Left lobe of liver (tissue), 2 donors: ENCODE results near the gene TRIM45. TPM values are rescaled to one million over a fixed set of nuclear protein-coding genes. Genes with fewer than 3 reads are reported as not detected.
A peak's percentile ranks its signal among the peaks of the same experiment; 100 is the strongest.
"Not testable (repeated sequence)": the region's sequence is repeated elsewhere in the genome, so short reads cannot be mapped to it uniquely, and the experiment has no call there.

ENCODE experiments used
- ATAC-seq: fragments of 200-7000 bp; cut with Tn5 transposase; one replicate; pipeline ENCODE4 v1.9.1; 2020; ENCODE audit warnings: mild to moderate bottlenecking, moderate library complexity
- DNase-seq: peaks from one replicate; pipeline ENCODE4 v3.0.0-alpha.2; 2020; ENCODE audit warnings: low spot score
- total RNA-seq: library from RNA; stranded (reverse); gene quantifications from one replicate; pipeline ENCODE4 v1.2.1, GENCODE V29; 2021
- donor health status: DM: no; HTN: no; CAD: no; lungs with moderate emphysema.
- donor health status: DM: no; HTN: yes; CAD: no.

The TRIM45 gene
- total RNA-seq, 1 donor from 2014 or later = 0.73 TPM

DNA sequence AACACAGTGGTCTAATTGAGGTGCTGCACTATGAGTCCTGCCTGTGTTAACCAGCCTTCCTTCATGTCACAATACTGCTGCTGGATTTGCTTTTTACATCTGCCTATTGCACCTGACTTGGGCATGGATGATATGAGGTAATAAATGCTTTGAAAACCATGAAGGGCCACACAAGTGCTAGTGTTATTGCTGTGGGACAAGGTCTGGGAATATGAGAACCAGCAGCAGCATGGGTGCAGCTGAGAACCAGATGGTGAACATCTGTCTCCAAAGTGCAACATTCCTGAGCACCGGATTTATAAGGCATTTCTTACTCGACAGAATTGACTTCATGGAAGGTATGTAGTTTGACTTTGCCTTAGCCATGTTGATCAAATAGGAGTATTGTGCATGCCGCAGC lies 16.6 kb downstream of the TRIM45 start:
- DNase-seq = no peak
- ATAC-seq = no peak

DNA sequence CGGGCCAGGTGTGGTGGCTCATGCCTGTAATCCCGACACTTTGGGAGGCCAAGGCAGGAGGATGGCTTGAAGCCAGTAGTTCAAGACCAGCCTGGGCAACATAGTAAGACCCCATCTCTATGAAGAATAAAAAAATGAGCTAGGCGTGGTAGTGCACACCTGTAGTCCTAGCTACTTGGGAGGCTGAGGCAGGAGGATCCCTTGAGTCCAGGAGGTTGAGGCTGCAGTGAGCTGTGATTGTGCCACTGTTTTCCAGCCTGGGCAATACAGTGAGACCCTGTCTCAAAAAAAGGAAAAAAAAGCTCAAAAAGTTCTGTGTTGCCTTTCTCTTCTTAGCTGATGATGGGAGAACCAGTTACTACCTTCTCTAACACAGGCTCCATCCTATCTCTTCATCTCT lies 19.7 kb downstream of the TRIM45 start:
- DNase-seq, ATAC-seq: not testable (repeated sequence)

DNA sequence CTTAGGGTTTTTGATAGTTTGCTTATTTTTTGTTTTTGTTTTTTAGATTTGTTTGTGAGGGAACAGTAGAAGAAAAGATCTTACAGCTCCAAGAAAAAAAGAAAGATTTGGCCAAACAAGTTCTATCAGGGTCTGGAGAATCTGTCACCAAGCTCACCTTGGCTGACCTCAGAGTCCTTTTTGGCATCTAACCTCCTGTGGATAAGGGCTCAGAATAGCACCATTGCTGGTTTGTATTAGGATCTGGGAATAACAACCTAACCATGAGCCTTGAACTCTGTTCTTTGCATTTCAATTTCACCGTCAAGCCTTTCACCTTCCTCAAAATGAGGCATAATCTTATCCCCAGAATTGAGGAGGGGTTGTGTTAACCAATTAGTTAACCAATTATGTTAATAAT lies 20.2 kb downstream of the TRIM45 start:
- DNase-seq = no peak
- ATAC-seq = no peak

DNA sequence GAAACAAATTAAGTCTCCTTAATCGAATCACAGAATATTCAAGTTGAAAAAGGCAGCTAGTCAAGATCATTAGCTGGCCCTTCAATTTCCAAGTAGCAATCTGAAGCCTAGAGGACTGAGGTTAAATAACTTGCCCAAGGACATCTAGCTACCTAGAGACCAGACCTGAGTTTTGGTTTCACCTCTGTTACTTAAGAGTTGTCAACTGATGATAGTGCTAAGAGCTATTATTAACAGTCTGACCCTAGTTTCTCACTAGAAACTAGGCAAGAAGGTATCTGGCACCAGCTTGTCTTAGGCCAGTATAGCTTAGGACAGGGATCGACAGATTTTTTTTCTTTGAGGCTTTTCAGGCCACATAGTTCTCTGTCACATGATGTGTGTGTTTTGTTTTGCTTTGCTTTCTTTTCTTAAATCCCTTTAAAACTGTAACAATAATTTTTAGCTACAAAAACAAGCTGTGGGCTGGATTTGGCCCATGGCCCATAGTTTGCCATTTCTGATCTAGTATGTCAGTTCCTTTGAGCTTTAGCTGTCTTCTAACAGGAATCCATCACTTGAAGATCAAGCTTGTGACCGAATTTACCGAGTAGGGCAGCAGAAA lies 23.2 kb downstream of the TRIM45 start:
- DNase-seq = no peak
- no peak for ATAC-seq

DNA sequence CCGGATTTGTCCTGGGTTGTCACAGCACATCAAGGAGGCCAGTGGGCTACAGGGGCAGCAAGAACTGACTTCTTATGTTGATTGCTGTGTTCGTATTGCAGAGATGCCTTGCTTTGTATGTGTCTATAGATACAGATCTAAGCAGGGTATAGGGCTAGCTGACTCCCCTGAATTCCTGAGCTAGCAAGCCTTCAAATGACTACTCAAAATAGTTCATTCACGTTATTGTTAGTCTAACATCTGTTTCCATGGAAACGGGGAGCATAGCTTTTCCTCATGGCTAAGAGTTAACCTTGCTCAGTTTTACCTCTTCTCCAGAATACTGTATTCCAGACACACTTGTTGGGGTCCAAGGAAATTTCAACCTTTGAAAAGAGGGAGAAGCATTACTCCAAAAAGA lies 24.1 kb downstream of the TRIM45 start:
- ATAC-seq (no peak), DNase-seq (no peak)

- no peak for DNase-seq
- ATAC-seq = no peak
Observed at GRCh38 chr1:117096951-117097408, 24.6 kb downstream of the TRIM45 start.

DNA sequence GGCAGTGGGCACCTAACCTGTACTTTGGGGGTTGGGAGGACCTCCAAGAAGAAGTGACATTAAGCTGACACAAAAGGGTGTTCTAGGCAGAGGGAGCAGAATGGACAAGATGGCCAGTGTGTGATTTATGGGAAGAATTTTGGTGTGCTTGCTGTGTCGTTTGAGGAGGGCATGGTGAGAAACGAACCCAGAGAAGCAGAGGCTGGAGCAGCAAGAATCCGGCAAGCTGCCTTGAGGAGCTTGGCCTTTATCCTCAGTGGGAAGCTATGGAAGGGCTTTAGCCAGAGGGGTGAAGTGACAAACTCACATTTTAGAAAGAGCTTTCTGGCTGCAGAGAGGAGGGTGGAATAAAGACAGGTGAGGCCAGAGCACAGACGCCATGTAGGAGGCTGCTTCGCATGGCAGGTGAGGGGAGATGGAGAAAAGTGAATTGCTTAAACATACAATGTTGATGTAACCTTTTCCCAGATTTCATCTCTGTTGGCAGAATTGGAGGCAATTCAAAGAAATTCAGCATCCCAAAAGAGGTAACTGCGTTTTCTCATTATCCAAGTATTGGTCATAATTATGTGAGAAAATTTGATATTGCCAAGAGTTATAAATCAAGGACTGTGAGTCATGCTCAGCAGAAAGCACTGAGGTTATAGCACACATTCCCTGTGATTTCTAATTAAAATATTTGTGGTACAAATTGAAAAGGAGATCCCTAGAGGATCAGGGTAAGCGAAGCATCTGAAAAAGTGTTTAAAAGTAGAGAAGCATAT lies 26.5 kb downstream of the TRIM45 start:
- ATAC-seq (no peak), DNase-seq (no peak)

- ATAC-seq = no peak
- no peak for DNase-seq
Observed at GRCh38 chr1:117093870-117094621, 27.5 kb downstream of the TRIM45 start.

- DNase-seq (no peak), ATAC-seq (no peak)
Observed at GRCh38 chr1:117093091-117093534, 28.4 kb downstream of the TRIM45 start.

DNA sequence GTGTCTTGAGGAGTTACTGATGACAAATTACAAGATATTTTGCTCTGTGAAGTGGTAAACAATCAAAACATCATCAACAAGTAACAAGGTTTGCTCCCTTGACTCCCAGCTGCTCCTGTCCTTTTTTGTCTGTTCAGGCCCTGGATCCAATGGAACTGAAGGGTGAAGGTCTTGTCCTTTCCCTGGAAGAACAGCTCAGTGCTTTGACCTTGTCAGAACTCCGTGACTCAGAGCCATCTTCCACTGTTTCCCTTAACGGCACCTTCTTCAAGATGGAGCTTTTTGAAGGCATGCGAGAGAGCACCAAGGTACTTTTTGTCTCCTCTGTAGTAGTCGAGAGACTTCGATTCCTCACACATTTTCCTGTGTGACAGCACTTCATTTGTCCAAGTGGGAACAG lies 29.0 kb downstream of the TRIM45 start:
- ATAC-seq (no peak), DNase-seq (no peak)

GRCh38 chr1:117089996-117090395 lies 31.6 kb downstream of the TRIM45 start:
- DNase-seq = no peak
- no peak for ATAC-seq

DNA sequence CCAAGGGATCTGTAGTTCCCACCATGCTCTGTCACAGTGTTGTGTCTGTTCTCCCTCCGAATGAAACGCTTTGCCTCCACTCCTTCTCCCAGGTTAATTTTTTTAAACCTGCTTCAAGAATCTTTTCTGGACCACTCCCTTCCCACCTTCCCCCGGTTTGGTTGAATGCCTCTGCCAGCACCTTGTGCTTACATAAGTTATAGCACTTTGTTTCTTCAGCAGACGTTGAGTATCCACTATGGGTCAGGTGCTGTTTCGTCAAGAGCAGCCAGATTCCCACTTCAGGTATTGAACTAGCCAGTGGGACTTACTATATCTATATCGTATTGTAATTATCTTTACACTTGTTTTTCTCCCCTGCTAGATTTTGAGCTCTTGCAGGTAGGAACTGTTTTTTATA lies 33.9 kb downstream of the TRIM45 start:
- no peak for ATAC-seq
- DNase-seq = no peak

DNA sequence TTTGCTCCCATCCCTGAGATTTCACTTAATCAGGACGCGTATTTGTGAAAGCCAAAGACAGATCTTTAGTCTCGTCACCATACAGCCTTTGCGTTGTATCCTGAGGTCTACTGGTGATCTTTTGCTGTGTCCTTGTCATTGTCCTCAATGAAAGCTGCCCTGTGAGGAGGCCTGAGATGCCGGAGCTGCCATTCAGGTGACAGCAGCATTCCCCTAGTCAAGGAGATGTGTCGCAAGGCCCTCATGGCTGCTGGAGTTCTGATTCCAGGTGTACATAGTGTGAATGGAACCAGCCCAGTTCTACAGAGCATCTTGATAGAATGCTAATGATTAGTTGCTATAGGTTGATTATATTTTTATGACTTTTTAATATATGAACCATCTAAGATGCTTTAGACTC lies 37.3 kb downstream of the TRIM45 start:
- DNase-seq = no peak
- ATAC-seq = no peak

DNA sequence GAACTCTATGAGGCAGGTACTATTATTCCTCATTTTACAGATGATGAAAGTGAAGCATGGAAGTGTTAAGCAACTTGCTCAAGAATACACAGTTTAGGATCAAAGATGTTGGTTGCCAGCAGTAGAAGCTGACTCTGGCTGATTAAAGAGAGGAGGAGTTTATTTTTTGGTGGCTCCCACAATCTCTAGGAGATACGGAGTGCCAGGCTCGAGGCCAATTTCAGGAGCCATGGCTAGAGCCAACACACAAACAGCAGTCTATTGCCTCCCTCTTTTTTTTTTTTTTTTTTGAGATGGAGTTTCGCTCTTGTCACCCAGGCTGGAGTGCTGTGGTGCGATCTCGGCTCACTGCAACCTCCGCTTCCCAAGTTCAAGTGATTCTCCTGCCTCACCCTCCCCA lies 41.8 kb downstream of the TRIM45 start:
- DNase-seq (no peak), ATAC-seq (no peak)

DNA sequence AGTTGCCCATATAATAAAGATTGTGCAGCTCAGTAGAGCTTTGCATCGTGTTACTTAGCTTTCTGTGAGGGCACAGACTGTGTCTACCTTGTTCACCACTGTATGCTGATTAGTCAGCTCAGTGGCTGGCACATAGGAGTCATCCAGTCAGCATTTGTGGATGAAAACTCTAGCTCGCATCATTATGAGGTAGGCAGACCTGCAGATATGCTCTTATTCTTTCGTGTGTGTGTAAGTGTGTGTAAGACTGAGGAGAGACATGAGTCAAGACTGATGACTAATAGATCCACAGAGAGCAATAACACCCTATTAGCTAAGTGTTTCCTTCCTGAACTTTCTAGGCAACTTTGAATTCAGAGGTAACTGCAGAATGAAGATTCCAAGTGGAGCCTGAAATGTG lies 44.3 kb downstream of the TRIM45 start:
- DNase-seq = no peak
- no peak for ATAC-seq

GRCh38 chr1:117076648-117077047 lies 44.9 kb downstream of the TRIM45 start:
- ATAC-seq = no peak

GRCh38 chr1:117070124-117070523 lies 51.4 kb downstream of the TRIM45 start:
- no peak for ATAC-seq
- no peak for DNase-seq

More at GRCh38 chr1:117076648-117077047, 44.9 kb downstream of the TRIM45 start:
- no peak for DNase-seq

DNA sequence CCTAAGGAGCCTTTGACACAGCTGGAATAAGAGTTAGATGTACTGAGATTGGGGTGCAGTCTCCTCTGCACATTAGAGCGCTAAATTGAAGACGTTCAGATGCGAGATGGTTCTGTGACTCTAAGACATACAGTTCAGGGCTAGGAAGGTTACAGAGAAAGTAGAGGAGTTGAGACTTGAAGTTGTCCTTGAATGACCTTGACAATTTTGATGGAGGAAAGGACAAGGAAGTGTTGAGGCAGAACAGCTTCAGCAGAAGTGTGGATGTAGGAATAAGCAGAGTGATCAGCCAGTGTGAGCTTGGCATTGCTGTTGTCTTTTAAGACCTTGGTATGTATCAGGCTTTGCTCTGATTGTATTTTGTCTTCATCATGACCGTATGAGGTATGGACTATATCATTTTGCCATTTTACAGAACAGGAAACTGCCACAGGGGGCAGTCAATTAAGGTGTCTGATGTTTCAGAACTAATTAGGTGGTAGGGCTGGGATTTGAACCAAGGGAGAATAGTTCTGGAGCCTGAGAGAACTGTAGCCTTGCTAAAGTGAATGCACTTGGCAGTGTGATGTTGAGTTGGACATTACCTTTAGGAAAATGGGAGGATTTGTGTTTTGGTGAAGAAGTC lies 52.2 kb downstream of the TRIM45 start:
- DNase-seq (no peak), ATAC-seq (no peak)

- no peak for ATAC-seq
Observed at GRCh38 chr1:117068580-117068979, 53.0 kb downstream of the TRIM45 start.

DNA sequence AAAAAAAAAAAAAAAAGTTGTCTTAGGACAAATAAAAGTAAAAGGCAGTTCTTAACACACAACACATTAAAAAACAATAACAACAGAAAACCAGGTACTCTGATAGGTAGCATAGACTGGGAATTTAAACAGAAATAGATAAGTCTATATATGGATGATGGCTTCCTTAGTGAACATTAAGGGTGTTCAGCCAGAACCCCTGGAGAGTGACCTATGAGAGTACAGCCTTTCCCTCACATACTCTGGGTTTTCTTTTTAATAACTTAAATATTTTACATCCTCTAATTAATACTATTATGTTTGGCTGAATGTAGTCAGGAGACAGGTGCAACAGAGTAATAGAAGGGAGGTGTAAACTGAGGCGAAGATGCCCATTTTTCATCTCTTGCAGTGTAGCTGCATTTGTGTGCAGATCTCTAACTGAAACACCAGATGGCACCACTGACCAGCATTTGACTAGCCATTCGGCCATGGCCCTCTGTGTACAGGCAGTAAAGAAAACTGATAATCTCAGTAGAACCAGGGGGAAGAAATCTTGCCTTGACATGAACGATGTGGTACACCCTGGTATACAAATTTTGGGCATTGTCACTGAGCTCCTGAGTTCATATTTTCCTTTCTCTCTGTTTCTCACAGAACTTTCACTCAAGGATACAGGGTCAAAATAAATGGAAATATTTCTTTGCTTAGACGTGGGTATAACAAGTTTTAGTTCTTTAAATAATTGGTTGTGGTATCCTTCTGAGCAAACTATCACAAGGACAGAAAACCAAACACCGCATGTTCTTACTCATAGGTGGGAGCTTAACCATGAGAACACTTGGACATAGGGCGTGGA lies 53.8 kb downstream of the TRIM45 start:
- DNase-seq (no peak), ATAC-seq (peak; percentile 98)

More at GRCh38 chr1:117068580-117068979, 53.0 kb downstream of the TRIM45 start:
- no peak for DNase-seq
